Body of pancreas (tissue), 4 donors: ENCODE measurements around the gene C11orf54.

ENCODE experiments used
- CTCF ChIP-seq, 7 experiments: fragments of 450-650 bp in 4 of 7; fragments of 200-600 bp in 3 of 7; sonication (generic) in 3 of 7; IDR thresholded peaks; one replicate each; pipeline ENCODE4 v1.5.1; 2016 to 2019; ENCODE audit warnings: antibody characterized with exemption in 7 of 7
- POLR2A ChIP-seq, 3 donors: fragments of 450-650 bp; IDR thresholded peaks; one replicate each; pipeline ENCODE4 v1.6.1; 2016; ENCODE audit warnings: antibody characterized with exemption in 3 of 3, mild to moderate bottlenecking in 2 of 3

DNA sequence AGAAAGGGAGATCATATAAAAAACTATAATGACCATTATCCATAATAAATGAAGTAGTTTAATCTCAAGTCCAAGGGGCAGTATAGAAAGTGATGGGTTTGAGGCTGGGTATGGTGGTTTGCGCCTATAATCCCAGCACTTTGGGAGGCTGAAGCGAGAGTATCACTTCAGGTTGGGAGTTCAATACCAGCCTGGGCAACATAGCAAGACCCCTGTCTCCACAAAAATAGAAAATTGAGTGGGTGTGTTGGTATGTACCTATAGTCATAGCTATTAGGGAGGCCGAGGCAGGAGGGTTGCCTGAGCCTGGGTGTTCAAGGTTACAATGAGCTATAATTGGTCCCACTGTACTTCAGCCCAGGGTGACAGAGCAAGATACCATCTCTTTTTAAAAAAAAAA lies 66.5 kb downstream of the C11orf54 start:
- no peak for TF ChIP-seq CTCF (IDR thresholded peaks at IDR 0.05)
- TF ChIP-seq POLR2A (IDR thresholded peaks at IDR 0.05), result no peak
